HEK293 (cell line): ENCODE data around the gene CRYZ.

Experiments used
- CTCF ChIA-PET: fragments of 350-600 bp; formaldehyde crosslinking; extraction: SDS; loops from one replicate; lab custom pipeline; 2021; ENCODE audit warnings: antibody characterized with exemption; lab: Yijun Ruan, JAX
- POLR2A ChIA-PET: fragments of 300-600 bp; formaldehyde crosslinking; extraction: SDS; loops from one replicate; lab custom pipeline; 2020; ENCODE audit warnings: antibody characterized with exemption, inconsistent platforms; lab: Yijun Ruan, JAX
- H3K27ac ChIP-seq: fragments of 200-500 bp; sonication (Bioruptor generic); 2 replicates; pipeline ENCODE4 v1.5.1; 2014; ENCODE audit warnings: low read depth, low read length, control low read depth, inconsistent platforms; ENCODE audit errors: extremely low read depth
- H3K36me3 ChIP-seq, 2 experiments: fragments of 200-500 bp in 1 of 2; sonication (Bioruptor generic) in 1 of 2; 1 replicate in 1 of 2; 2 replicates in 1 of 2; pipeline ENCODE4 v1.5.1; 2014 to 2017; ENCODE audit warnings: inconsistent platforms in 2 of 2, low read length in 2 of 2; ENCODE audit not compliant: control insufficient read depth in 2 of 2, insufficient read depth in 1 of 2
- H3K4me1 ChIP-seq: fragments of 200-500 bp; sonication (Bioruptor generic); 2 replicates; pipeline ENCODE4 v1.5.1; 2014; ENCODE audit warnings: mild to moderate bottlenecking, low read length, inconsistent platforms; ENCODE audit not compliant: control insufficient read depth, insufficient read depth
- H3K4me3 ChIP-seq: 2 replicates; pipeline ENCODE4 v1.5.1; 2011; ENCODE audit warnings: low read depth, mild to moderate bottlenecking, control low read depth, low read length, moderate library complexity
- H3K9me3 ChIP-seq: fragments of 200-500 bp; sonication (Bioruptor generic); 2 replicates; pipeline ENCODE4 v1.5.1; 2014; ENCODE audit warnings: low read depth, low read length, inconsistent platforms; ENCODE audit not compliant: control insufficient read depth, insufficient read depth
- KLF16 ChIP-seq: fragments of 450-650 bp; formaldehyde crosslinking; IDR thresholded peaks from 2 replicates; pipeline ENCODE4 v1.5.1; 2017; ENCODE audit warnings: missing biosample characterization, missing genetic modification characterization
- PRDM1 ChIP-seq: fragments of 450-650 bp; formaldehyde crosslinking; IDR thresholded peaks from 2 replicates; pipeline ENCODE4; 2016; ENCODE audit warnings: missing biosample characterization, missing genetic modification characterization
- PRDM2 ChIP-seq: fragments of 450-650 bp; formaldehyde crosslinking; IDR thresholded peaks from 2 replicates; pipeline ENCODE4 v1.5.1; 2016; ENCODE audit warnings: missing biosample characterization, missing genetic modification characterization, borderline replicate concordance
- TRIM28 ChIP-seq: IDR thresholded peaks from 2 replicates; pipeline ENCODE4 v1.6.1; 2011; ENCODE audit warnings: low read length, control low read depth, borderline replicate concordance
- ZNF138 ChIP-seq: fragments of 450-650 bp; formaldehyde crosslinking; IDR thresholded peaks from 2 replicates; pipeline ENCODE4 v1.5.1; 2016; ENCODE audit warnings: missing biosample characterization, missing genetic modification characterization, borderline replicate concordance
- ZNF174 ChIP-seq: fragments of 450-650 bp; formaldehyde crosslinking; IDR thresholded peaks from 2 replicates; pipeline ENCODE4 v1.5.0; 2017; ENCODE audit warnings: missing biosample characterization, mild to moderate bottlenecking, missing genetic modification characterization
- ZNF248 ChIP-seq: fragments of 450-650 bp; formaldehyde crosslinking; IDR thresholded peaks from 2 replicates; pipeline ENCODE4 v1.5.1; 2017; ENCODE audit warnings: missing biosample characterization, missing genetic modification characterization
- ZNF335 ChIP-seq: fragments of 450-650 bp; formaldehyde crosslinking; conservative IDR thresholded peaks from 2 replicates; pipeline ENCODE4 v1.5.1; 2016; ENCODE audit warnings: missing biosample characterization, missing genetic modification characterization
- ZNF518A ChIP-seq: fragments of 450-650 bp; formaldehyde crosslinking; conservative IDR thresholded peaks from 2 replicates; pipeline ENCODE4 v1.5.1; 2016; ENCODE audit warnings: low read depth, missing biosample characterization, missing genetic modification characterization
- ZNF624 ChIP-seq: fragments of 450-650 bp; formaldehyde crosslinking; IDR thresholded peaks from 2 replicates; pipeline ENCODE4 v1.5.1; 2017; ENCODE audit warnings: missing biosample characterization, missing genetic modification characterization
- ZNF658 ChIP-seq: fragments of 450-650 bp; formaldehyde crosslinking; IDR thresholded peaks from 2 replicates; pipeline ENCODE4; 2016; ENCODE audit warnings: missing biosample characterization, missing genetic modification characterization

CRYZ gene

GRCh38 chr1:74714429-74715235, 18.2 kb downstream of the CRYZ start:
- ChIA-PET POLR2A (no interaction called here), CTCF (interaction anchor here (0.6 to 0.8 kb wide), 2 partner anchors 189 to 490 kb away, joined by 3 read pairs; no protein-coding TSS in a partner anchor)
- Histone ChIP-seq H3K4me3 (no peak overlapping the region), H3K4me1 (no peaks in the 10 kb centered on the region), H3K9me3 (no peaks in the 10 kb centered on the region), H3K36me3 (peaks cover 0 to 45% of the 10 kb centered on the region in 2 experiments; a peak in 1 of 3 replicates)
- TF ChIP-seq ZNF518A (tag by site-specific recombination): 0 out of 2 replicates have a peak, but pooled peaks have one; percentile 14
- TF ChIP-seq KLF16 (tag by site-specific recombination): no peak
- no peak for TF ChIP-seq ZNF138 (tag by site-specific recombination)
- 0 out of 2 replicates have a peak, but pooled peaks have one; percentile 14 for TF ChIP-seq PRDM1 (tag by site-specific recombination)
- TF ChIP-seq ZNF335: peak; percentile 70
- TF ChIP-seq, all 188 proteins: peak for 3
- no peak overlapping the region for H3K27ac ChIP-seq

GRCh38 chr1:74713849-74714248, 19.0 kb downstream of the CRYZ start:
- Histone ChIP-seq H3K4me3 (no peak overlapping the region), H3K27ac (no peak overlapping the region), H3K9me3 (no peaks in the 10 kb centered on the region), H3K36me3 (peaks cover 0 to 44% of the 10 kb centered on the region in 2 experiments; a peak in 1 of 3 replicates), H3K4me1 (no peaks in the 10 kb centered on the region)
- ChIA-PET CTCF (interaction anchor here (0.8 to 1.5 kb wide), 2 partner anchors 24 to 491 kb away, joined by 3 to 5 read pairs; no protein-coding TSS in a partner anchor), POLR2A (no interaction called here)
- TF ChIP-seq TRIM28 (no peak), ZNF658 (tag by site-specific recombination) (no peak), ZNF248 (tag by site-specific recombination) (no peak), ZNF624 (tag by site-specific recombination) (no peak), ZNF174 (tag by site-specific recombination) (no peak), PRDM2 (tag by site-specific recombination) (no peak)
